ENCODE data around the gene ARHGEF37. TPM values are rescaled to one million over a fixed set of nuclear protein-coding genes. Genes with fewer than 3 reads are reported as not detected.

ARHGEF37 gene
- total and polyA plus RNA-seq, 2 of the 8 experiments (the other 6 are each of a cell fraction or from before 2014, with no cell fraction given) = 0.21 to 0.48 TPM

GRCh38 chr5:149611326-149611725, 30.0 kb downstream of the ARHGEF37 start (continued):
- TF ChIP-seq SIN3A (conservative IDR thresholded peaks at IDR 0.05 in 1 of 2, IDR thresholded peaks at IDR 0.05 in 1 of 2; ENCODE audit: low read depth in 1 of 2, low read length in 2 of 2) (no peak), KDM5A (IDR thresholded peaks at IDR 0.05; ENCODE audit: low read length) (no peak)
